Measurements from ENCODE around the gene CDK5R1.

GRCh38 chr17:32514606-32515005, 27.8 kb downstream of the CDK5R1 start:
- no peak for TF ChIP-seq CTCF (IDR thresholded peaks at IDR 0.05)
- no peak for TF ChIP-seq FOXM1 (IDR thresholded peaks at IDR 0.05; ENCODE audit: low read depth)
- TF ChIP-seq TEAD4 (IDR thresholded peaks at IDR 0.05; ENCODE audit: borderline replicate concordance, insufficient read depth), result no peak

All from SK-N-SH (cell line).